ENCODE results near the gene SLIT1.
A peak's percentile ranks its signal among the peaks of the same experiment; 100 is the strongest.

Gene SLIT1

GRCh38 chr10:97138174-97138573 is 47.6 kb downstream of the SLIT1 start:
- no peak for DNase-seq

- DNase-seq: no peak
Measured at GRCh38 chr10:97136756-97137155, 49.0 kb downstream of the SLIT1 start.

GRCh38 chr10:97135464-97135863 is 50.3 kb downstream of the SLIT1 start:
- no peak for DNase-seq

GRCh38 chr10:97134983-97135382 is 50.8 kb downstream of the SLIT1 start:
- DNase-seq: no peak

GRCh38 chr10:97134110-97134509 is 51.6 kb downstream of the SLIT1 start:
- no peak for DNase-seq

- DNase-seq: no peak
Measured at GRCh38 chr10:97132273-97132672, 53.5 kb downstream of the SLIT1 start.

- no peak for DNase-seq
Measured at GRCh38 chr10:97131666-97132065, 54.1 kb downstream of the SLIT1 start.

GRCh38 chr10:97131181-97131628 is 54.6 kb downstream of the SLIT1 start:
- no peak for DNase-seq

- no peak for DNase-seq
Measured at GRCh38 chr10:97129666-97130065, 56.1 kb downstream of the SLIT1 start.

GRCh38 chr10:97128516-97129154 is 57.1 kb downstream of the SLIT1 start:
- DNase-seq: no peak

GRCh38 chr10:97128039-97128492 is 57.7 kb downstream of the SLIT1 start:
- no peak for DNase-seq

GRCh38 chr10:97127509-97127908 is 58.2 kb downstream of the SLIT1 start:
- no peak for DNase-seq

GRCh38 chr10:97124211-97124610 is 61.5 kb downstream of the SLIT1 start:
- no peak for DNase-seq

GRCh38 chr10:97123765-97124164 is 62.0 kb downstream of the SLIT1 start:
- no peak for DNase-seq

- no peak for DNase-seq
Measured at GRCh38 chr10:97121041-97121440, 64.7 kb downstream of the SLIT1 start.

GRCh38 chr10:97120370-97120769 is 65.4 kb downstream of the SLIT1 start:
- no peak for DNase-seq

GRCh38 chr10:97119058-97119745 is 66.6 kb downstream of the SLIT1 start:
- no peak for DNase-seq

- peak in 1 of 2 donors; percentile 10 for DNase-seq
Measured at GRCh38 chr10:97117372-97117771, 68.4 kb downstream of the SLIT1 start.

GRCh38 chr10:97116462-97117162 is 69.1 kb downstream of the SLIT1 start:
- DNase-seq: no peak

- no peak for DNase-seq
Measured at GRCh38 chr10:97115846-97116245, 69.9 kb downstream of the SLIT1 start.

GRCh38 chr10:97111615-97112014 is 74.1 kb downstream of the SLIT1 start:
- DNase-seq: no peak

- no peak for DNase-seq
Measured at GRCh38 chr10:97109547-97109946, 76.2 kb downstream of the SLIT1 start.

- no peak for DNase-seq
Measured at GRCh38 chr10:97107551-97107950, 78.2 kb downstream of the SLIT1 start.

GRCh38 chr10:97106207-97106606 is 79.6 kb downstream of the SLIT1 start:
- DNase-seq: no peak
